ENCODE measurements around the gene TMC5.

TMC5 gene

GRCh38 chr16:19446886-19447285 lies 29.2 kb downstream of the TMC5 start:
- no peaks in the 10 kb centered on the region for H3F3A ChIP-seq (ENCODE audit: control insufficient read depth, insufficient read depth)
- H3K36me3 ChIP-seq (ENCODE audit: control insufficient read depth, low read length): no peaks in the 10 kb centered on the region
- H3K4me3 ChIP-seq (ENCODE audit: low read length): no peak overlapping the region
- no peak overlapping the region for H3K4me2 ChIP-seq (ENCODE audit: low read length)
- H3K9me3 ChIP-seq (ENCODE audit: control insufficient read depth, insufficient read depth, low read length): peaks cover 3% of the 10 kb centered on the region; the same call in 1 of the 2 replicates
- H3K27me3 ChIP-seq (ENCODE audit: control insufficient read depth, low read length): no peaks in the 10 kb centered on the region
- H3K27ac ChIP-seq (ENCODE audit: low read depth, low read length): no peak overlapping the region
- no peaks in the 10 kb centered on the region for H3K4me1 ChIP-seq (ENCODE audit: control insufficient read depth, low read length)
- no peak for TF ChIP-seq EZH2phosphoT487 (IDR thresholded peaks at IDR 0.05; ENCODE audit: borderline replicate concordance, low read length)
- TF ChIP-seq CTCF (IDR thresholded peaks at IDR 0.05; ENCODE audit: low read depth, low read length, poor library complexity, severe bottlenecking): no peak
- no peaks in the 10 kb centered on the region for H3K9me2 ChIP-seq (replicated peaks; ENCODE audit: control insufficient read depth, low read length)
- H3K79me2 ChIP-seq (ENCODE audit: control insufficient read depth, low read length): no peaks in the 10 kb centered on the region
- H4K20me1 ChIP-seq (ENCODE audit: control insufficient read depth, insufficient read depth, low read depth, low read length): no peaks in the 10 kb centered on the region

GRCh38 chr16:19450186-19450585 lies 32.5 kb downstream of the TMC5 start:
- no peak for TF ChIP-seq EZH2phosphoT487 (IDR thresholded peaks at IDR 0.05; ENCODE audit: borderline replicate concordance, low read length)
- no peak for TF ChIP-seq CTCF (IDR thresholded peaks at IDR 0.05; ENCODE audit: low read depth, low read length, poor library complexity, severe bottlenecking)

GRCh38 chr16:19458722-19459379 lies 41.2 kb downstream of the TMC5 start:
- H3K4me3 ChIP-seq (ENCODE audit: low read length): no peak overlapping the region
- H3K4me2 ChIP-seq (ENCODE audit: low read length): no peak overlapping the region
- H3K36me3 ChIP-seq (ENCODE audit: control insufficient read depth, low read length): no peaks in the 10 kb centered on the region
- no peaks in the 10 kb centered on the region for H3K4me1 ChIP-seq (ENCODE audit: control insufficient read depth, low read length)
- H3K9me3 ChIP-seq (ENCODE audit: control insufficient read depth, insufficient read depth, low read length): no peaks in the 10 kb centered on the region
- H4K20me1 ChIP-seq (ENCODE audit: control insufficient read depth, insufficient read depth, low read depth, low read length): no peaks in the 10 kb centered on the region
- no peaks in the 10 kb centered on the region for H3K9me2 ChIP-seq (replicated peaks; ENCODE audit: control insufficient read depth, low read length)
- no peaks in the 10 kb centered on the region for H3K27me3 ChIP-seq (ENCODE audit: control insufficient read depth, low read length)
- no peak overlapping the region for H3K27ac ChIP-seq (ENCODE audit: low read depth, low read length)
- H3F3A ChIP-seq (ENCODE audit: control insufficient read depth, insufficient read depth): no peaks in the 10 kb centered on the region
- H3K79me2 ChIP-seq (ENCODE audit: control insufficient read depth, low read length): no peaks in the 10 kb centered on the region
- TF ChIP-seq CTCF (IDR thresholded peaks at IDR 0.05; ENCODE audit: low read depth, low read length, poor library complexity, severe bottlenecking): no peak
- no peak for TF ChIP-seq EZH2phosphoT487 (IDR thresholded peaks at IDR 0.05; ENCODE audit: borderline replicate concordance, low read length)

More at GRCh38 chr16:19450186-19450585, 32.5 kb downstream of the TMC5 start:
- Histone ChIP-seq H3K27me3 (ENCODE audit: control insufficient read depth, low read length) (no peaks in the 10 kb centered on the region), H3K4me2 (ENCODE audit: low read length) (no peak overlapping the region), H3K4me3 (ENCODE audit: low read length) (no peak overlapping the region), H3K36me3 (ENCODE audit: control insufficient read depth, low read length) (no peaks in the 10 kb centered on the region), H3K4me1 (ENCODE audit: control insufficient read depth, low read length) (no peaks in the 10 kb centered on the region), H3K79me2 (ENCODE audit: control insufficient read depth, low read length) (no peaks in the 10 kb centered on the region), H3K9me2 (replicated peaks; ENCODE audit: control insufficient read depth, low read length) (no peaks in the 10 kb centered on the region), H3K9me3 (ENCODE audit: control insufficient read depth, insufficient read depth, low read length) (peaks cover 3% of the 10 kb centered on the region; the same call in 1 of the 2 replicates), H3F3A (ENCODE audit: control insufficient read depth, insufficient read depth) (no peaks in the 10 kb centered on the region), H3K27ac (ENCODE audit: low read depth, low read length) (no peak overlapping the region), H4K20me1 (ENCODE audit: control insufficient read depth, insufficient read depth, low read depth, low read length) (no peaks in the 10 kb centered on the region)

All from DOHH2 (cell line).